Stimulated activated CD8-positive, alpha-beta memory T cell treated with anti-CD3 and anti-CD28 coated beads, Interleukin-15, amount 100 ng/mL, for 4 hours (primary cell): ENCODE results near the gene GALR3.
"Not testable (repeated sequence)": the region's sequence is repeated elsewhere in the genome, so short reads cannot be mapped to it uniquely, and the experiment has no call there.

Experiments
- DNase-seq, 2 donors: peaks; one replicate each; pipeline ENCODE4 v3.0.0-alpha.2; 2020; ENCODE audit warnings: low read depth in 2 of 2

GALR3 gene

GRCh38 chr22:37823134-37823985, at the start of gene GALR3:
Gene GALR3 (plus strand): TSS chr22:37823382. CDS start chr22:37823407, 25 bp downstream.
- DNase-seq, result no peak

GRCh38 chr22:37774728-37775127, 48.5 kb upstream of the GALR3 start:
- no peak for DNase-seq

- no peak for DNase-seq
Observed at GRCh38 chr22:37775785-37776638, 47.2 kb upstream of the GALR3 start.

GRCh38 chr22:37776639-37777005, 46.6 kb upstream of the GALR3 start:
- no peak for DNase-seq

- DNase-seq, result no peak
Observed at GRCh38 chr22:37777122-37777687, 46.0 kb upstream of the GALR3 start.

- no peak for DNase-seq
Observed at GRCh38 chr22:37778370-37779009, 44.7 kb upstream of the GALR3 start.

GRCh38 chr22:37781434-37782059, 41.6 kb upstream of the GALR3 start:
- DNase-seq, result no peak

GRCh38 chr22:37782340-37783168, 40.6 kb upstream of the GALR3 start:
- no peak for DNase-seq

- DNase-seq, result no peak
Observed at GRCh38 chr22:37784829-37785495, 38.2 kb upstream of the GALR3 start.

- no peak for DNase-seq
Observed at GRCh38 chr22:37790234-37790633, 32.9 kb upstream of the GALR3 start.

- no peak for DNase-seq
Observed at GRCh38 chr22:37792494-37792893, 30.7 kb upstream of the GALR3 start.

GRCh38 chr22:37794376-37794775, 28.8 kb upstream of the GALR3 start:
- DNase-seq, result no peak

- no peak for DNase-seq
Observed at GRCh38 chr22:37796079-37796478, 27.1 kb upstream of the GALR3 start.

- not testable (repeated sequence) for DNase-seq
Observed at GRCh38 chr22:37797259-37797658, 25.9 kb upstream of the GALR3 start.

- DNase-seq, result no peak
Observed at GRCh38 chr22:37797874-37798500, 25.2 kb upstream of the GALR3 start.

- DNase-seq, result not testable (repeated sequence)
Observed at GRCh38 chr22:37799979-37800378, 23.2 kb upstream of the GALR3 start.

- no peak for DNase-seq
Observed at GRCh38 chr22:37801946-37802309, 21.3 kb upstream of the GALR3 start.

GRCh38 chr22:37802310-37803194, 20.6 kb upstream of the GALR3 start:
- no peak for DNase-seq

- no peak for DNase-seq
Observed at GRCh38 chr22:37803195-37803638, 20.0 kb upstream of the GALR3 start.
